ENCODE data around the gene GADD45B. TPM values are rescaled to one million over a fixed set of nuclear protein-coding genes. Genes with fewer than 3 reads are reported as not detected.

The GADD45B gene
- total RNA-seq, 1 experiment from 2014 or later = 16.2 TPM

DNA sequence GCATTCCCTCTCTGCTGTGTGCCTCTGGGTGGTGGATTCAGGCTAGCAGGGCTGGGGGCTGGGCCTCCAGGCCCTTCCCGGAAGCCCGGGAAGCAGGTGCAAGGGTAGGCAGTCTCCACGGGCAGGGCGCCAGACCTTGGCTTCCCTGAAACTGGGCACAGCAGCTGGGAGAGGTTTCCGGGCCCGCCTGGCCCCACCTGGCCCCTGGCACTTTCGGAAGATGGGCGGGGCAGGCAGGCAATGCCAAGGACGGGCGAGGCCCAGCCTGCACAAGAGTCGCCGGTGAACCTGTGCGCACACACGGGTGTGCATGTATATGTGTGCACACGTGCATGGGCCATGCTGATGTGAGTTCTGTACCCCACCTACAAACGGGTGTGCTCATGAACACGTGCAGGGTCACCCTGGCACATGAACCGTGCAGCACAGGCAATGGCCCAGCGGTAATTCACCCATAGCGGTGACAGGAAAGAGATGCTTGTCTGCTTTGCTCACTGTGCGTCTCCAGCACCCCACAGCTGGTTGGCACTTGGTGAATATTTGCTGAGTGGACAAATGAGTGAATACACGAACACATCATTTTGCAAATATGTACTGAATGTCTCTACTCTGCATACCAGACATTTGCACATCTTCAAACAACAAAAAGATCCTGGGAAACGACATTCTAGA, 15.3 kb downstream of the GADD45B start:
- Histone ChIP-seq H3K23me2 (ENCODE audit: insufficient read length, low read depth, low read length, poor library complexity, severe bottlenecking) (no peaks in the 10 kb centered on the region), H2BK120ac (ENCODE audit: low read depth, low read length, poor library complexity, severe bottlenecking) (no peak overlapping the region), H3K79me1 (ENCODE audit: insufficient read depth, low read depth, low read length, poor library complexity, severe bottlenecking) (no peaks in the 10 kb centered on the region), H3K9ac (ENCODE audit: extremely low read depth, insufficient read length, low read length) (no peak overlapping the region), H2BK12ac (ENCODE audit: insufficient read length, low read depth, low read length) (no peak overlapping the region), H3K4me1 (ENCODE audit: insufficient read depth, low read length) (no peaks in the 10 kb centered on the region; the same call in 1 of the 2 replicates), H3K18ac (ENCODE audit: insufficient read length, low read depth, low read length) (no peak overlapping the region), H3K27ac (ENCODE audit: insufficient read length, low read depth, low read length) (no peak overlapping the region), H2BK15ac (ENCODE audit: low read depth, low read length) (no peak overlapping the region), H2AK5ac (ENCODE audit: insufficient read length, low read length) (no peak overlapping the region), H3K4me2 (ENCODE audit: insufficient read depth, insufficient read length, low read length) (no peak overlapping the region), H3K9me3 (ENCODE audit: control insufficient read depth, low read depth, low read length) (no peaks in the 10 kb centered on the region), H4K20me1 (ENCODE audit: control insufficient read depth, insufficient read depth, insufficient read length) (no peaks in the 10 kb centered on the region), H3K27me3 (ENCODE audit: insufficient read depth, low read length) (peaks cover 14% of the 10 kb centered on the region; the same call in 1 of the 2 replicates), H4K5ac (ENCODE audit: insufficient read length, low read depth, low read length) (no peak overlapping the region), H3K23ac (ENCODE audit: insufficient read length, low read depth, low read length) (no peak overlapping the region), H2BK5ac (ENCODE audit: insufficient read length, low read length) (no peak overlapping the region), H3K79me2 (ENCODE audit: insufficient read depth, low read length) (no peaks in the 10 kb centered on the region), H2BK20ac (ENCODE audit: low read depth, low read length, poor library complexity, severe bottlenecking) (no peak overlapping the region), H3K14ac (ENCODE audit: insufficient read depth, low read length) (no peak overlapping the region; the same call in 1 of the 2 replicates), H3K4ac (ENCODE audit: low read depth, low read length) (no peak overlapping the region), H2AFZ (ENCODE audit: low read length) (no peak overlapping the region), H4K8ac (replicated peaks; ENCODE audit: insufficient read length, low read depth, low read length) (no peak overlapping the region), H3T11ph (ENCODE audit: low read length) (no peak overlapping the region), H4K91ac (ENCODE audit: insufficient read length, low read depth, low read length) (no peak overlapping the region), H3K56ac (ENCODE audit: insufficient read length, low read depth, low read length) (no peak overlapping the region)
- DNase-seq = no peak
- Mint-ChIP-seq H3K27ac (no peak overlapping the region), H3K4me1 (peaks cover 7 to 24% of the 10 kb centered on the region in 2 experiments), H3K4me3 (peak overlapping the region in 1 of 2 experiments; percentile 26; a peak in 1 of 5 replicates), H3K27me3 (ENCODE audit: low read depth) (peaks cover 69% of the 10 kb centered on the region), H3K9me3 (no peaks in the 10 kb centered on the region; a peak in 2 of 5 replicates), H3K36me3 (ENCODE audit: insufficient read depth in 1 of 3, low read depth in 3 of 3) (no peaks in the 10 kb centered on the region; a peak in 1 of 7 replicates)
- WGBS (ENCODE audit: extremely low coverage, insufficient read length, low lambda C conversion rate) = no CpG with 5 or more reads among the region's 23 CpGs
- TF ChIP-seq, protein P1, sequence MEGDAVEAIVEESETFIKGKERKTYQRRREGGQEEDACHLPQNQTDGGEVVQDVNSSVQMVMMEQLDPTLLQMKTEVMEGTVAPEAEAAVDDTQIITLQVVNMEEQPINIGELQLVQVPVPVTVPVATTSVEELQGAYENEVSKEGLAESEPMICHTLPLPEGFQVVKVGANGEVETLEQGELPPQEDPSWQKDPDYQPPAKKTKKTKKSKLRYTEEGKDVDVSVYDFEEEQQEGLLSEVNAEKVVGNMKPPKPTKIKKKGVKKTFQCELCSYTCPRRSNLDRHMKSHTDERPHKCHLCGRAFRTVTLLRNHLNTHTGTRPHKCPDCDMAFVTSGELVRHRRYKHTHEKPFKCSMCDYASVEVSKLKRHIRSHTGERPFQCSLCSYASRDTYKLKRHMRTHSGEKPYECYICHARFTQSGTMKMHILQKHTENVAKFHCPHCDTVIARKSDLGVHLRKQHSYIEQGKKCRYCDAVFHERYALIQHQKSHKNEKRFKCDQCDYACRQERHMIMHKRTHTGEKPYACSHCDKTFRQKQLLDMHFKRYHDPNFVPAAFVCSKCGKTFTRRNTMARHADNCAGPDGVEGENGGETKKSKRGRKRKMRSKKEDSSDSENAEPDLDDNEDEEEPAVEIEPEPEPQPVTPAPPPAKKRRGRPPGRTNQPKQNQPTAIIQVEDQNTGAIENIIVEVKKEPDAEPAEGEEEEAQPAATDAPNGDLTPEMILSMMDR (conservative IDR thresholded peaks at IDR 0.05) = no peak

All from H9 (cell line).